ENCODE data around the gene BATF2.
"Not testable (repeated sequence)": the region's sequence is repeated elsewhere in the genome, so short reads cannot be mapped to it uniquely, and the experiment has no call there.

Gene BATF2, protein sequence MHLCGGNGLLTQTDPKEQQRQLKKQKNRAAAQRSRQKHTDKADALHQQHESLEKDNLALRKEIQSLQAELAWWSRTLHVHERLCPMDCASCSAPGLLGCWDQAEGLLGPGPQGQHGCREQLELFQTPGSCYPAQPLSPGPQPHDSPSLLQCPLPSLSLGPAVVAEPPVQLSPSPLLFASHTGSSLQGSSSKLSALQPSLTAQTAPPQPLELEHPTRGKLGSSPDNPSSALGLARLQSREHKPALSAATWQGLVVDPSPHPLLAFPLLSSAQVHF

GRCh38 chr11:64996710-64997380 is at the start of gene BATF2:
BATF2 (minus strand) TSS chr11:64996971; CDS start chr11:64996914, 57 bp downstream.
- in situ Hi-C loops (cut with MboI; ENCODE audit: low sequenced_read_pairs): no loop called here

DNA sequence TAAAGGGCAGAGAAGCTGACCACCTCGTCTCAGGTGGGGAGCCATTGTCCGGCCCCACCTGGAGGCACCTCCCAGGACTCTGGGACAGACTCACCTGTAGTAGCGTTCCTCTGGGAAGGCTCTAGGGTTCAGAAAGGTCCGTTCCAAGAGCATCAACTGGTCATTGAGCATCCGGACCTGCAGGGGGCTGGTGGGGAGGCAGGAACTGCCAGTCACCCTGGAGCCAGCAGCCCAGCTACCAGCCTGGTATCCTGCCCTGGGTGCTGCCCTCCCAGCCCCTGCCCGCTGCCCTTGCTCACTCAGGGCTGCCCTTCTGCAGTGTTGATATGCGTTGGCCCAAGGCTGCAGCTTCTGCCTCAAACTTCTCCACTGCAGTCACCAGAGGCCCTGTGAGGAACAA is 49.0 kb upstream of the BATF2 start:
- in situ Hi-C loops (cut with MboI; ENCODE audit: low sequenced_read_pairs): no loop called here

GRCh38 chr11:65045061-65045460 is 48.3 kb upstream of the BATF2 start:
- in situ Hi-C loops (cut with MboI; ENCODE audit: low sequenced_read_pairs): no loop called here

GRCh38 chr11:65043881-65044501 is 47.2 kb upstream of the BATF2 start:
- in situ Hi-C loops (cut with MboI; ENCODE audit: low sequenced_read_pairs): no loop called here

DNA sequence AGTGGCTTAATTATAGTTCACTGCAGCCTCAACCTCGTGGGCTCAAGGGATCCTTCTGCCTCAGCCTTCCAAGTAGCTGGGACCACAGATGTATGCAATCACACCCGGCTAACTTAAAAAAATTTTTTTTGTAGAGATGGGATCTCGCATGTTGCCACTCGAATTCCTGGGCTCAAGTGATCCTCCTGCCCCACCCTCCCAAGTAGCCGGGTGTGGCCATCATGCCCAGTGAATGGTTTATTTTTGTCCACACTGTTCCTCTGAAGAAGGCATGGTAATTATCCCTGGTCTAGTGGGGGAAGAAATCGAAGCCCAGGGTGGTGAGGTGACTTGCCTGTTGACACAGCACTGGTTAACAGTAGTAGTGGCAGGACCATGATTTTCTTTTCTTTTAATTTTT is 46.1 kb upstream of the BATF2 start:
- in situ Hi-C loops (cut with MboI; ENCODE audit: low sequenced_read_pairs): no loop called here

DNA sequence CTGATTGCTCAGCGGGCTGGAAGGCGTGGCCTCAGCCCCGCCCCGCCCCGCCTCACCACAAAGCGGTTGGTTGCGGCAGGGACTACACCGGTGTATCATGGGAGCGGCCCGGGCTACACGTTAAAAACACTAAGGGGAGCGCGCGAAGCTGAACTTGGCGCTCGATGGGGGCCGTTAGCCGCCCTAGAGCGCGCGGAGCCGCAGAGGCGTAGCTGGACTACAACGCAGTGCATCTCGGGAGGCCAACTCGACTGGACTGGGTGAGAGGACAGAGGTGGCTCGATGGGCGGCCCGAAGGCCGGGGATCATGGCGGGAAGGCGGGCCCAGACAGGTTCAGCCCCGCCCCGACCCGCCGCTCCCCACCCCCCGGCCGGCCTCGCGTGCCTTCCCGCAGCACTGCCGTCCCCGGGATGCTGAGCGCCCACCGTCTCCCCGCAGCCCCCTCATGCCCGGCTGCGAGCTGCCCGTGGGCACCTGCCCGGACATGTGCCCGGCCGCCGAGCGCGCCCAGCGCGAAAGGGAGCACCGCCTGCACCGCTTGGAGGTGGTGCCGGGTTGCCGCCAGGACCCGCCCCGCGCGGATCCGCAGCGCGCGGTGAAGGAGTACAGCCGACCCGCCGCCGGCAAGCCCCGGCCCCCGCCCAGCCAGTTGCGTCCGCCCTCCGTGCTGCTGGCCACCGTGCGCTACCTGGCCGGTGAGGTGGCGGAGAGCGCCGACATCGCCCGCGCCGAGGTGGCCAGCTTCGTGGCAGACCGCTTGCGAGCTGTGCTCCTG is 44.3 kb upstream of the BATF2 start, which contains the start of gene SAC3D1:
SAC3D1 (plus strand) TSS at position 364 of the 776 bp plus-strand sequence; CDS start at position 447, 83 bp downstream.
- in situ Hi-C loops (cut with MboI; ENCODE audit: low sequenced_read_pairs): no loop called here

- in situ Hi-C loops (cut with MboI; ENCODE audit: low sequenced_read_pairs): no loop called here
Observed at GRCh38 chr11:65040520-65040846, 43.7 kb upstream of the BATF2 start.

DNA sequence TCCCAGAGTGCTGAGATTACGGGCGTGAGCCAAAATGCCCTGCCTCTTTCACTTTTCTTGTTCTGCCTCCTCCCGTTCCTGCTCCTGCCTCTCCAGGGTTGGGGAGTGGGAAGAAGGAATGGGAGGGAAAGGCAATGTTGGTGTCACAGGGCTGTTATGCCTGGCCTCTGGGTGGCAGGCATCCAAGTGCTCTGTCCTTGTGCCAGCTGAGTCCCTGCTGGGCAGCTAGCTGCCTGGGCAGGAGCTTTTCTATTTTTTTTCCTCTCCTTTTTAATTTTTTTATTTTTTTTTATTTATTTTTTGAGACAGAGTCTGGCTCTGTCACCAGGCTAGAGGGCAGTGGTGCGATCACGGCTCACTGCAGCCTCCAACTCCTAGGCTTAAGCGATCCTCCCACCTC is 40.2 kb upstream of the BATF2 start:
- in situ Hi-C loops (cut with MboI; ENCODE audit: low sequenced_read_pairs): no loop called here

- in situ Hi-C loops (cut with MboI; ENCODE audit: low sequenced_read_pairs): no loop called here
Observed at GRCh38 chr11:65035579-65035978, 38.8 kb upstream of the BATF2 start.

DNA sequence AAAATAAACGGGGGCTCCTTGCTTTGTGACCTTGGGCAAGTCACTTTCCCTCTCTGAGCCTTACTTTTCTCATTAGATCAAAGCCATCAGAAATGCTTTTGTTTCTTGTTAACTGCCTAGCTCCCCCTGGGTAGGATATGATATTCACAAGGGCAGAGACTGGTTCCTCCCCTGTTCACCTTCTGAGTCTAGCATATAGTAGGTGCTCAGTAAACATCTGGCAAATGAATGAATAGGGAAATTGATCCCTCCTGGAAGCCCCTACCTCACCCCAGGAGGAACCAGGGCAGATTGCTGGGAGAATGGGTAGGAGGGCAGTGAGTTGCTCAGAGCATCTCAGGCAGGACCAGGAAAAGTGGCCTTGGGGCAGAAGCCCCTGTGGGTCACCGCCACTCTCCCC is 37.7 kb upstream of the BATF2 start:
- in situ Hi-C loops (cut with MboI; ENCODE audit: low sequenced_read_pairs): no loop called here

GRCh38 chr11:65032216-65032615 is 35.4 kb upstream of the BATF2 start:
- in situ Hi-C loops (cut with MboI; ENCODE audit: low sequenced_read_pairs): no loop called here

DNA sequence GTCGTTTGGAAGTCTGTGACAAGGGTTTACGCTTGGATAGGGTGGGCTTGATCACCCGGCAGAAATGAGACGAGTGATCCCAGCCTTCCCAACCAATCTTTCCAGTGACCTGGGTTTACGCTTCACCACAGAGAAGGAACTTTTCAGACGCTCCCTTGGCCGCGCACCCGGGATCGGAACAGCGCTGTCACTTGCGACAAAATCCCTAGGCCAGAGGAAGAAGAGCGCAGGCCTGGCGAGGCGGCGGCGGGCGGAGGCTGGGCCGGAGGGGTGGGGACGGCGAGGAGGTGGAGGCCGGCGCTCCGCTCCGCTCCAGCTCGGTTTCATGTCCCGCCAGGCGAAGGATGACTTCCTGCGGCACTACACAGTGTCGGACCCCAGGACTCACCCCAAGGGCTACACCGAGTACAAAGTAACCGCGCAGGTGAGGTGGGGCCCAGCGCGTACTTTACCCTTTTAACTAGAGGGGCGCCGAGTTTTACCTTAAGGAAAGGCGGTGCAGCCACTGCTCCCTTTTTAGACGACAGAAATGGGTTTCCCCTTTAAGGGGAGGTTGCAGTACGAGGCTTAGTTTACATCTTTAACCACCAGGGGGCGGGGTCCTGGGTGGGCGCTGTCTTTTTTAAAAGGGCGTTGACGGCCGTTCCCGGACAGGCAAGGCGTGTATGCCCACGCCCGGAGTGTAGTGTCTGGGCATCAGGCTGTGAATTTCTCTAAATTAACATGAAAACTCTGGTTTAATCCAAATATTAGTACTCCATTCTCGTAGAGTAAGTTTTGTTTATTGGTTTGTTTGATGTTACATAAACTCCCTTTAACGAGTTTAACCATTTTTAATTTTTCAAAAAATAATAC is 30.7 kb upstream of the BATF2 start, which contains the start of gene SNX15:
SNX15 (plus strand) TSS at position 227 of the 855 bp plus-strand sequence; CDS start at position 326, 99 bp downstream.
- in situ Hi-C loops (cut with MboI; ENCODE audit: low sequenced_read_pairs): no loop called here

DNA sequence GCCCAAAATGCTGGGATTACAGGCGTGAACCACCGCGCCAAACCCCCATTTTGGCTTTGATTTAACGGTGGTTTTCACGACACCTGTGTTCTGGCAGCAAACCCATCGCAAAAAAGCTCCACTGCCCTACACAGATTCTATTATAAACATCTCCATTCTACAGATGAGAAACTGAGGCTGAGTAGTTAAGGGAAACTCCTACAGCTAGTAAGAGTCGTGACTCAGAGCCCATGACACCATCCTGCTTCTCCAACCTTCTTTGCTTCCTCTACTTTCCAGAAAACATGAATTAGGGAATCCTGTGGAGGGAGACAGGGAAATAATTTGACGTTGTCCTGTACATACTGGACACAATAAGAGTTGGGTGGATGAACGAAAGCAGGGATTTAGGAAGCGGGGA is 30.0 kb upstream of the BATF2 start:
- in situ Hi-C loops (cut with MboI; ENCODE audit: low sequenced_read_pairs): no loop called here

GRCh38 chr11:65023502-65023901 is 26.7 kb upstream of the BATF2 start:
- in situ Hi-C loops (cut with MboI; ENCODE audit: low sequenced_read_pairs): not testable (repeated sequence)

GRCh38 chr11:65021509-65021908 is 24.7 kb upstream of the BATF2 start:
- in situ Hi-C loops (cut with MboI; ENCODE audit: low sequenced_read_pairs): no loop called here

- in situ Hi-C loops (cut with MboI; ENCODE audit: low sequenced_read_pairs): no loop called here
Observed at GRCh38 chr11:65021003-65021402, 24.2 kb upstream of the BATF2 start.

GRCh38 chr11:65019824-65020223 is 23.1 kb upstream of the BATF2 start:
- in situ Hi-C loops (cut with MboI; ENCODE audit: low sequenced_read_pairs): no loop called here

- in situ Hi-C loops (cut with MboI; ENCODE audit: low sequenced_read_pairs): no loop called here
Observed at GRCh38 chr11:65017937-65018336, 21.2 kb upstream of the BATF2 start.

- in situ Hi-C loops (cut with MboI; ENCODE audit: low sequenced_read_pairs): no loop called here
Observed at GRCh38 chr11:65016705-65017104, 19.9 kb upstream of the BATF2 start.

DNA sequence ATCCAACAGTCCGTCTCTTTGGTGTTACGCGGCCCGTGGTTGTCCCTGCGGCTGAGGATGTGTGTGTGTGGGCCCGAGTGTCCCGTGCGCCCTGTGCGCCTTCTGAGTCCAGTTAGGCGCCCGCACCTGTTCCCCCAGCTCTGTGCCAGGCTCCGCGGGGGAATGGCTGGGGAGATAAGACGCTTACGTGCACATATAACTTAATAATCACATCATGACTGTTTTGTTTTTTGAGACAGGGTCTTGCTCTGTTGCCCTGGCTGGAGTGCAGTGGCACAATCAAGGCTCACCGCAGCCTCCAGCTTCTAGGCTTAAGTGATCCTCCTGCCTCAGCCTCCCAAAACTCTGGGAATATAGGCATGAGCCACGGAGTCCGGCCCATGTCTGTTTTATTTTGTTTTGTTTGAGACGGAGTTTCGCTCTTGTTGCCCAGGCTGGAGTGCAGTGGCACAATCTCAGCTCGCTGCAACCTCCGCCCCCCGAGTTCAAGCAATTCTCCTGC is 18.0 kb upstream of the BATF2 start:
- in situ Hi-C loops (cut with MboI; ENCODE audit: low sequenced_read_pairs): no loop called here
